Measurements from ENCODE around the gene CIDEB. TPM values are rescaled to one million over a fixed set of nuclear protein-coding genes. Genes with fewer than 3 reads are reported as not detected.

The CIDEB gene
- total and polyA plus RNA-seq, 9 of the 15 experiments (the other 6 are each of a cell fraction or from before 2014, with no cell fraction given): 0.03 to 0.35 (median 0.09) TPM; not detected in 3

- TF ChIP-seq ZNF644 (tag; IDR thresholded peaks at IDR 0.05; ENCODE audit: low read depth) (no peak), ZNF3 (CRISPR knock-in tag; IDR thresholded peaks at IDR 0.05) (no peak), NELFE (IDR thresholded peaks at IDR 0.05; ENCODE audit: insufficient read depth, insufficient read length) (no peak), RBM22 (IDR thresholded peaks at IDR 0.05; ENCODE audit: low read depth, low read length, poor library complexity, severe bottlenecking) (no peak), RERE (CRISPR knock-in tag; IDR thresholded peaks at IDR 0.05; ENCODE audit: borderline replicate concordance) (no peak), HOXB6 (CRISPR knock-in tag; IDR thresholded peaks at IDR 0.05; ENCODE audit: borderline replicate concordance) (no peak), GTF2F1 (IDR thresholded peaks at IDR 0.05; ENCODE audit: low read depth, low read length) (peak; percentile 51; the same call in 1 of the 2 replicates), BRF2 (IDR thresholded peaks at IDR 0.05; ENCODE audit: borderline replicate concordance, insufficient read depth, insufficient read length) (no peak), ATF7 (IDR thresholded peaks at IDR 0.05) (peak; percentile 77), POLR2AphosphoS2 (IDR thresholded peaks at IDR 0.05; ENCODE audit: low read length) (no peak), HDAC2 (IDR thresholded peaks at IDR 0.05) (no peak), SMARCC2 (IDR thresholded peaks at IDR 0.05; ENCODE audit: low read depth) (no peak), NKRF (IDR thresholded peaks at IDR 0.05; ENCODE audit: borderline replicate concordance) (no peak), CAMTA2 (CRISPR knock-in tag; conservative IDR thresholded peaks at IDR 0.05) (no peak), ZNF24 (IDR thresholded peaks at IDR 0.05) (0 out of 2 replicates have a peak, but pooled peaks have one; percentile 20), ZNF740 (CRISPR knock-in tag; IDR thresholded peaks at IDR 0.05) (no peak), ZNF740 (tag; IDR thresholded peaks at IDR 0.05) (no peak), ZBTB8A (IDR thresholded peaks at IDR 0.05; ENCODE audit: partially characterized antibody) (no peak), CHCHD3 (CRISPR knock-in tag; IDR thresholded peaks at IDR 0.05) (no peak), DPF2 (IDR thresholded peaks at IDR 0.05) (no peak)
Observed at GRCh38 chr14:24271134-24271833, 36.5 kb downstream of the CIDEB start, which contains the start of gene RABGGTA (continued).

All from K562 (cell line).